A549 treated with CORT108297 at 1 μM for 4 hours (cell line): ENCODE measurements around the gene PEX10. TPM values are rescaled to one million over a fixed set of nuclear protein-coding genes. Genes with fewer than 3 reads are reported as not detected.

ENCODE experiments used
- total RNA-seq: library from RNA; stranded (reverse); fragments of 200-300 nt; extraction: Qiagen RNA extraction; gene quantifications from 5 replicates; pipeline ENCODE4 v1.2.3, GENCODE V29; 2022

PEX10 gene
- 18.3 to 25.1 TPM (median 23.5 TPM) in 5 replicates for total RNA-seq

GRCh38 chr1:2412395-2412772 lies at the start of gene PEX10:
TSS of gene PEX10 (minus strand) at chr1:2412564. CDS start at chr1:2412502, 62 bp downstream.

GRCh38 chr1:2391041-2391930 lies 21.1 kb downstream of the PEX10 start, which contains the start of the genes MORN1 and RER1:
TSS of gene MORN1 (minus strand) at chr1:2391554. CDS start at chr1:2391533, 21 bp downstream.
TSS of gene RER1 (plus strand) at chr1:2391841. CDS start at chr1:2395791, 3,950 bp downstream.

Other genes starting within 250 kb of the PEX10 start
- gene FAAP20, start 217.8 kb downstream of the PEX10 start, total RNA-seq, result 36.8 to 61.8 TPM (median 60.8 TPM) in 5 replicates
- 19.2 to 25.3 TPM (median 23.3 TPM) in 5 replicates for gene SKI, start 184.2 kb downstream of the PEX10 start, total RNA-seq
- 5.7 to 7.3 TPM (median 6.6 TPM) in 5 replicates for gene MORN1, start 21.0 kb downstream of the PEX10 start, total RNA-seq
- 96.2 to 125 TPM (median 119 TPM) in 5 replicates for gene RER1, start 20.7 kb downstream of the PEX10 start, total RNA-seq
- 0.16 to 0.33 TPM (median 0.28 TPM) in 5 replicates for gene PLCH2, start 63.7 kb upstream of the PEX10 start, total RNA-seq
- 9.4 to 14.0 TPM (median 12.1 TPM) in 5 replicates for gene PANK4, start 114.0 kb upstream of the PEX10 start, total RNA-seq
- gene HES5, start 117.7 kb upstream of the PEX10 start, total RNA-seq, result not detected in 5 replicates
- 0.09 to 0.35 TPM (median 0.16 TPM) in 5 replicates for gene TNFRSF14, start 143.8 kb upstream of the PEX10 start, total RNA-seq
- 17.3 to 26.0 TPM (median 22.0 TPM) in 5 replicates for gene PRXL2B, start 174.2 kb upstream of the PEX10 start, total RNA-seq
- 0.18 TPM in 1 of 5 replicates, not detected in the others for gene MMEL1, start 220.5 kb upstream of the PEX10 start, total RNA-seq